ENCODE data around the gene IFT81.
A peak's percentile ranks its signal among the peaks of the same experiment; 100 is the strongest.

Gene IFT81

DNA sequence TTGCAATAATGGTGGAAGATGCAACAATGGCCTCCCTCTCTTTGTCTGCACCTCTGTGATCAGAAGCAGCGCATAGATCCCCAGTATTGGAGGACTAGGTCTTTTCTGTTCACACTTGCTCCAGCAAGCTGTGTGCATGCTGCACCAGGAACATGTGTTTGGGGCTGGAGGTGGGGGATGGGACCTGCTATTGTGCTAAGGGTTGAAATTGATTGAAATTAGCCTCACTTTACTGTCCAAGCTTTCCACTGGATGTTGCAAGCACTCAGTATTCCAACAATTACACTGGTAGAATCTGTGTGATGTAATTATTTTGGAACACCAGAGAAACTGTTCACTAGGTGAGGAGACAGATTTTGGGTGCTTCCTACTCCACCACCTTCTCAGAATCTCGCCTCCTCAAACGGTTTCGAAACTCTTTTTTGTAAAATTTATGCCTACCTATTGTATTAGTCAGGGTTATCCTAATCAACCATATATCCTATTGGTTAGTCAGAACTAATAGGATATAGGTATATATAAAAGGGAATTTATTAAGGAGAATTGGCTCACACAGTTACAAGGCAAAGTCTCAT is 35.6 kb downstream of the IFT81 start:
- no peak for DNase-seq

DNA sequence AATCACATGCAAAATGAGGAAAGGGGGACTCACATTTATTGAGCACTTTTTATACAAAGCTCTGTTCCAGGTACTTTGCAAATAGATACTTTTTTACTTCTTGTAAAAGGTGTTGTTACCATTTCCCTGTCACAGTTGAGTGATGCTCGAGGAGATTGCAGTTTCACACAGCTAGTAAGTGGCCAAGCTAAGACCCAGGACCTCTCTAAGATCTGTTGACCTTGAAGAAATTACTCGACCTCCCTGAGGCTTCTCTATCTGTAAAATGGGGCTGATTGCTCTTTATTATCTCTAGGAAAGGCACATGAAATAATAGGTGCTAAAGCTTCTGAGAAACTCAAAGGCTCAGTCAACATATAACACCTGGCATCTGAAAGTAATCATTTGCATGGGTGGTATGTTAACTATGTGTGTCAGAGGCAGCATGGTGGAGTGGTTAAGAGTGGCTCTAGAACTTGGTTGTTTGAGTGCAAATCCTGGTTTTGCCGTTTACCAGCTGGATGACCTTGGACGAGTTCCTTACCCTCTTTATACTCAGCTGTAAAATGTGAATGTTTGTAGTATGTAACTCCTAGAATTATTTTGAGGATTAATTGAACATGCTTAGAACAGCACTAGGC is 41.5 kb downstream of the IFT81 start:
- DNase-seq: no peak

DNA sequence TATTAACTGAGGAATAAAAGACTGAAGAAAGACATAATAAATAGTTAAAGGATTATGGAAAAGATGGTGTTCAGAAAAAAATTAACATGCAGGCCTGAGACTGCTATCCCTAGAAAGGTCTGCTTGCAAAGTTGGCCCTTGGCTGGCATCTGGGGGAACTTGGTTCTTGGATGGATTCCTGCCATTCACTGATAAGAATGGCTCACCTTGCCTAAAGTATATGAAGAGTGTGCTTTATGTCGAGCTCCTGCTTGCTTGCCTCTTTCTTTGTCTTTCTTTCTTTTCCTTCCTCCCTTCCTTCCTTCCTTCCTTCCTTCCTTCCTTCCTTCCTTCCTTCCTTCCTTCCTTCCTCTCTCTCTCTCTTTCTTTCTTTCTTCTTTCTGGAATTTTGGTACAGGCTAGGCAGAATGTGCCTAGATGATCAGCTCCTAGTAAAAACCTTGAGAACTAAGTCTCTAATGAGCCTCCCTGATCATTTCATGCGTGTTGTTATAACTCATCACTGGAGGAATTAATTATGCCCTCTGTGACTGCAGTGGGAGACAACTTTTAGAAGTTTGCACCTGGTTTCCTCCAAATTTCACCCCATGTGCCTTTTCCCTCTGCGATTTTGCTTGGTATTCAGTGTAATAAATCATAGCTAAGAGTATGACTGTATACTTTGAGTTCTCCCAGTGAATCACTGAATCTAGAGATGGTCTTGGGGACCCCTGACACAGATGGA is 44.7 kb downstream of the IFT81 start:
- no peak for DNase-seq

DNA sequence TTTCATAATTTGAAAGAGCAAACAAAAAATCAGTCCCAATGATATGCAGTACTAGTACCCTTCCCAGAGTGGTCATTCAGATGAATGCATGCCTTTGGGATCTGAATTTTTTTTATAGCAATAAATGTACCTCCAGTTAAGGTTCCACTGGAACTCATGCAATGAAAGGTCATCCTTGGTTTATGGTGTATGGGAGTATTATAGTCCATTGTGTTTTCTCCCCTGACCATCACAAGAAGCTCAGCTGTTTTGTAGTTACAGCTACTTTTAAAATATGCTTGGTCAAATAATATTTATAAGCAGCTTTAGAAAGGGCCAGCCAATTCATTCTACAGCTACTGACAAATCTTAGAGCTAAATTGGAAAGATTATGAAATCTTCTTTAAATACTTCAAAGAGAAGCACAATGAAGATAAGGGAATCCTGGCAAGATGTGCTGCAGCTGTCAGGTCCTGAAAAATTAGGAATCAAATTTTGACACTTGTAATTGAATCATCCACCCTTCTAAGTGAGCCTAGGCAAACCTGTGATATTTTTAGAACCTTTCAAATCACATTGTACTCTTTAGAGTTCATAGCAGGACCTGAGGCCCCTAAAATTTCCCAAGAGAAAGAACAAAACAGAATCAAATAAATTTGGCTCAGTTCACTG is 46.5 kb downstream of the IFT81 start:
- DNase-seq: no peak

DNA sequence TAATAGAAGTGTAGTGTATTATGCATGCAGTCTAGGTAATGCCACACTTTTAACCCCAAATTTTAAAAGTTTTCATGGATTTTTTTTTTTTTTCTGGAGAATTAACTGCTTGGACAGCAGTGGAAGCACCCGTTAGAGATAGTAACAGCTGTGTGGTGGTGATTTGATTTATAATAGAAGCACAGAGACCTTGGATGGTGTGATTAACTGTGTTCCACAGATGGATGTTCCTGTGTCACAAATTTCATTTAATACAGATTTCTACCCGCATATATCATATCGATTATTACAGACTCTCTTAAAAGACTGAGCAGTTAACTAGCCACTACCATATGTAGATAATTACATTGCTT is 47.0 kb downstream of the IFT81 start:
- DNase-seq: no peak

DNA sequence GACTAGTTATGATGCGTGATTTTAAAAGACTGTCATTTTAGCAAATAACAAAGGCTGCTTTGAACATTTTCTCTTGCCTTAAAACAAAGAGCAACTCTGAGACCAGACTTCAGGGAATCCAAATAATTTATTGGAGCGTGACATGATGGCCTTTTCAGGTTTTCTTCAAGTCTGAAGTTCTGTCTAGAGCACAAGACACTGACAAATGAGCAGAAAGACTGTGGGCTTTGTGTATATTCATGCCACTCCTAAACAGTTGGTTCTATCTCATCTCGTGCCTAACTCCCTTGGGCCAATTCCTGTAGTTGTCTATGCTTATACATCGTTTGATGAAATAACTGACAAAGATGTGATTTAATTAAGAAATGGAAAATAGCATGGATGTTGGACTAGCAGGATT is 47.5 kb downstream of the IFT81 start:
- no peak for DNase-seq

DNA sequence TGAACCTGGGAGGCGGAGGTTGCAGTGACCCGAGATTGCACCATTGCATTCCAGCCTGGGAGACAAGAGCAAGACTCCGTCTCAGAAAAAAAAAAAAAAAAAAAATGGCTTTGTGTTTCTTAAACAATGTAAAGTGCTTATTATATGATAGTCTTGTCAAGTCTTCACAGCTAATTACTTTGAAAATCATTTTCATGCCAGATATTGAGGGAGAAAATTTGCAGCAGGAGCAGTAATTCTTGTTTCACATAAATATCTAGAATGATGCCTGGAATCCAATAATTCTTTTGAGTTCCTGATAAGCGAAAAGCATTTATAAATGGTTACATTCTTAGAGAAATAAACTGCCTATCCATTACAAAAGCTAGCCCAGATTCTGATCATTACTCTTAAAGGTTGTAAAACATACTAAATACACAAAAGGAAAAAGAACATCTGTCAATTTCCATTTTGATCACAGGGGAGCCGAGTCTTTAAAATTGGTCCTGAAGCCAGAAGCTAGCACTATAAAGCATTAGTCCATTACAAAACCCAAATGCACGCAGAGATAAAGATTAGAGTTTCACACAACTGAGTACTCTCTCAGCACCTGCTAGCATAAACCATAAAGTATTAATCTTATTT is 50.3 kb downstream of the IFT81 start:
- no peak for DNase-seq

DNA sequence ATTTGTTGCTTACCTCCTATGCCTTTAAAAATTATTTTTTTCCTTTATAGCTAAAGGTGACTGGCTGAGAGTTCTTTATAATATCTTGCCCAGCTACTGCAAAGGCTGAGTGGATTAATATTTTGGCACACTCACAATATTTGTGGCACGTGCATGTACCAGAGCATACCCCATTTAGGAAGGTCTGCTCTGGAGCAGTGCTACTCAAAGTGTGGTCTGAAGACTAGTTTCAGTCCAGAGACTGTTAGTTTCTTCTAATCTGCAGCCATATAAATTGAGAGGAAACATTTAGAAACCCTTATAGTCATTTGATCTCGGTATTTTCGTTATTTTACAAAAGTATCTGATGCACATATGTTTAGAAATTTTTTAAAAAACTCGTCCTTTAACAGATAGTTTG is 51.0 kb downstream of the IFT81 start:
- DNase-seq: no peak

DNA sequence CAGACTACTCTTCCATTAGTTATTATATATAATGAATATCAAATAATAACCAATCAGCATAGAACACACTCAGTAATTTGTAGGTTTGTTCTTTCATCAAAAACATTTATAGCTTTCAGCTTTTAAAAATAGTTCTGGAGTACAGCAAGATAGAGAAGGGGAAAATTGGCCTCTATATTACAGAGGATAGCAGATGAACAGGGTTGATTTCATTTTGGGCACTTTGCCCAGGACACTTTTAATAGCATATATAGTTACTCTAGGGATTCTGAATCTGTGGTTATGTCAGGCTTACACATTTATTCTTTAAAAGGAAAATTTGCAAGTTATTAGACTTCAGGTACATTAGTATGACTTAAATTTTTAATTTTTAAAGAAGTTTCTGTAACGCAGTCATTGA is 52.6 kb downstream of the IFT81 start:
- peak; percentile 63 for DNase-seq

DNA sequence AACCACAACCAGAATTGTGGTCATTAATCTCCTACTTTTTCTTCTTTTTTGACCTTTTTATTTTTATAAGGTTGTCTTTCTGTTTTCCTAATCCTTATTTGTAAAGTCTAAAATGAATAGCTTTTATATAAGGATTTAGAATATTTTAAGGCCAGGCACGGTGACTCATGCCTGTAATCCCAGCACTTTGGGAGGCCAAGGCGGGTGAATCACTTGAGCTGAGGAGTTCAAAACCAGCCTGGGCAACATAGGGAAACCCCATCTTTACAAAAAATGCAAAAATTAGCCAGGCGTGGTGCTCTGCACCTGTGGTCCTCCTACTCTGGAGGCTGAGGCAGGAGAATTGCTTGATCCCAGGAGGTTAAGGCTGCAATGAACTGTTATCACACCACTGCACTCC is 55.1 kb downstream of the IFT81 start:
- DNase-seq: peak; percentile 88

DNA sequence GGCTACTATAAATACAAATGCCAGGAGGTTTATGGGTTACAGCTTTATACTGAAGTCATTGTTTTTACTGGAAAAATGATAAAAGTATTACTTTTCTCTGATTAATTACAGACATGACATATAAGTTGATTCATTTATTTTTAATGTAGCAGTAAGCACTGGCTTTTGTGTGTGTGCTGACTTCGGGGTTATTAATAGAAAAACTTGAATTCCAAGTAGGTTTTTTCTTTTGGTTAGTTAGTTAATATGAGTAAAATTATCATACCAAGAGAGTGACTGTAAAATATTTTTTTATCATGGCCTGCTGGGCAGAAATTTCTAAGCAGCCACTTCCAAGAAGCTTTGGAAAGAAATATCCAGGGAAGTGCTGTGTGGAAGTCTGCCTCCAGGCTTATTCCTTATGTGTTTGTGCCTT is 56.4 kb downstream of the IFT81 start:
- peak; percentile 86 for DNase-seq

DNA sequence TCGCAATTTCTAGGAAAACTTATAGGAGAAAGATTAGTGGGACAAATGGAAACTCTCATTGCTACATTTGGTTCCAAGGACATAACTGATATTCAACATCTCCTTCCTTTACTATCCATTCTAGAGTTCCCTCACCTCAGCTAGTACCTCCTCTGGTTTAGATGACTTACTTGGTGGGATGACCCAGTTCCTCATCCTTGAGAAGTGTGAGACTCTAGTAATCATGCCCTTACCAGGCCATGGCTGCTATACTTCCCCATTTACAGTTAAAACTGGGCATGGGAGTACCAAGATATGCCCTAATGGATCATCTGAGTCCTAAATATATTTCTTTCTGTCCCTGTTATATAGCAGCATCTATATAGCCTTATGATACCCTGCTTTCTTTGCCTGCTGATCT is 58.1 kb downstream of the IFT81 start:
- DNase-seq: no peak

DNA sequence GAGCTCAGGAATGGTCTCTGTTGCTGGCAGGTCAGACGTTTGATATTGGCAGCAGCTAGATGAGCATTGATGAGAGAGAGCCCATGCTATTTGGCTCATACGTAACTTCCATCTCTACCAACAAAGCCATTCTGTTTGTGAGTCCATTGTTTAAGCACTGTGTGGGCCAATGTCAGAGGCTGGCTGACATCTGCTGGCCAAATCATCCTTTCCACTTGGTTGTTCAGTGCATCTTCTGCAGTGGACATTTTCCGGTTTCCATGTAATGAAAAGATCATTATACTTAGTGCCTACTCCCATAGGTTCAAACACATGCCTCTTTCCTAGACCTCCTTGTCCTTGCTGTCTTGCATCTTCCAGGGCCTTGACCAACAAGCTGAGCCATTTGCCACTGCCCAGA is 59.2 kb downstream of the IFT81 start:
- DNase-seq: no peak

DNA sequence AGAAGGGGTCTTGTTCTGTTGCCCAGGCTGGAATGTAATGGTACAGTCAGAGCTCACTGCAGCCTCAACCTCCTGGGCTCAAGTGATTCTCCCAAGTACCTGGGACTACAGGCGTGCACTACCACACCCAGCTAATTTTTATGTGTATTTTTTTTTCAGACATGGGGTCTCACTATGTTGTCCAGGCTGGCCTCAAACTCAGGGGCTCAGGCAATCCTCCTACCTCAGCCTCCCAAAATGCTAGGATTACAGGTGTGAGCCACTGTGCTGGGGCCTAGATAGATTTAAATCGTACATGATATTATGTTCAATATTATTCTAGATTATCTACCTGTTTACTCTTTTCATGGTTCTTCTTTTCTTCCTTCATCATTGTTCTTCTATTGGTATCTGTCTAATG is 61.5 kb downstream of the IFT81 start:
- DNase-seq: no peak

DNA sequence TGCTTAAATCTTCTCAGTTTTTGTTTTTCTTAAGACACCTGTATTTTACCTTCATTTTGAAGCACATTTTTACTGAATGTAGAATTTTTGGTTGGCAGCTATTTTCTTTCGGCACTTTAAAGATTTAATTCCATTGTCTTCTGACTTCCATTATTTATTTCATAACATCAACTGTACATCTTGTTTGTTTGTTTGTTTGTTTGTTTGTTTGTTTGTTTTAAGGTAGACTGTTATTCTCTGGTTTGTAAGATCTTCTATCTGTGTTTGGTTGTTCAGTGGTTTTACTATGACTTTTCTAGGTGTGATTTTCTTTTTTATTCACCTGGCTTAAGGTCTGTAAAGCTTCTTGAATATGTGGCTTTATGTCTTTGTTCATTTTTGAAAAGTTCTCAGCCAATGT is 61.9 kb downstream of the IFT81 start:
- no peak for DNase-seq

DNA sequence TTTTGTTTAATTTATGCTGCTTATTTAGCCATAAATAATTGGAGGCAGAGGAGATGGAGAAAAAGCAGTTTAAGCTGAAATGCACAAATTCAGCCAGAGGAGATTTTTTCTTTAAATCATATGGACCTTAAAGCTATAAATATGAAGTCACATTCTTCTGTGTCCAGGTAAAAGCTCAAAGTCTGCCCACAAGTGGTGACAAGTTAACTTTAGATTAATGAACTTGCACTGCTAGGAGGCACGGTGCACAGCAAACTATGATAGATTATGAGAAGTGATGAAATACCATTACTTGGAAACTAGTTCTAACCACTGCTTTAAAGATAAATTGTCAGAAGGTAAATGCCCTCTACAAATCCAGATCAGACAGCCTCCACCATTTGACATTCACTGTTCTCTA is 69.0 kb downstream of the IFT81 start:
- DNase-seq: no peak

DNA sequence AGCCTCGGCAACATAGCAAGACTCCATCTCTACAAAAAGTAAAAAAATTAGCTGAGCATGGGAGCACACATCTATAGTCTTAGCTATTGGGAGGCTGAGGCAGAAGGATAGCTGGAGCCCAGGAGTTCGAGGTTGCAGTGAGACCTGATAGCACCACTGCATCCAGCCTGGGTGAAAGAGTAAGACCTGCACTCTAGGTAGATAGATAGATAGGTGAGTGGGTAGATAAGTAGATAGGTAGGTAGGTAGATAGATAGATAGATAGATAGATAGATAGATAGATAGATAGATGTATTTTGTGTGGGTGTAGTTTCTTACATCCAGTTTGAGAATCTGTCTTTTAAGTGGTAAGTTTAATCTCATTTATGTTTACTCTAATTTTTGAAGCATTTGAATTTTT is 72.8 kb downstream of the IFT81 start:
- no peak for DNase-seq

DNA sequence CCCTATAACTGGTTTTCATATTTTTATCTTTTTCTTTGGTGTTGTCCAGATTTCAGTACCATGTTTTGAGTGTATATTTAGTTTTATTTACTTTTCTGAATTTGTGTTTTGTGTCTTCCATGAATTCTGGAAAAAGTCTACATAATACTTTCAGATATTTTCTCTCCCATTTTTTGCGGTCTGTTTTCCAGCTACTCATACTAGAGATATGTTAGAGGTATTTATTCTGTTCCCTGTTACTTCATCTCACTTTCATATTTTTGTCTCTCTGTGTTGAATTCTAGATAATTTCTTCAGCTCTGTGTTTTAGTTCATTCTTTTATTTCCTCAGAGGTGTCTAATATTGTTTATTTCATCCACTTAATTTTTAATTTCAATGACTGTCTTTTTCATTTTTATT is 74.2 kb downstream of the IFT81 start:
- no peak for DNase-seq

DNA sequence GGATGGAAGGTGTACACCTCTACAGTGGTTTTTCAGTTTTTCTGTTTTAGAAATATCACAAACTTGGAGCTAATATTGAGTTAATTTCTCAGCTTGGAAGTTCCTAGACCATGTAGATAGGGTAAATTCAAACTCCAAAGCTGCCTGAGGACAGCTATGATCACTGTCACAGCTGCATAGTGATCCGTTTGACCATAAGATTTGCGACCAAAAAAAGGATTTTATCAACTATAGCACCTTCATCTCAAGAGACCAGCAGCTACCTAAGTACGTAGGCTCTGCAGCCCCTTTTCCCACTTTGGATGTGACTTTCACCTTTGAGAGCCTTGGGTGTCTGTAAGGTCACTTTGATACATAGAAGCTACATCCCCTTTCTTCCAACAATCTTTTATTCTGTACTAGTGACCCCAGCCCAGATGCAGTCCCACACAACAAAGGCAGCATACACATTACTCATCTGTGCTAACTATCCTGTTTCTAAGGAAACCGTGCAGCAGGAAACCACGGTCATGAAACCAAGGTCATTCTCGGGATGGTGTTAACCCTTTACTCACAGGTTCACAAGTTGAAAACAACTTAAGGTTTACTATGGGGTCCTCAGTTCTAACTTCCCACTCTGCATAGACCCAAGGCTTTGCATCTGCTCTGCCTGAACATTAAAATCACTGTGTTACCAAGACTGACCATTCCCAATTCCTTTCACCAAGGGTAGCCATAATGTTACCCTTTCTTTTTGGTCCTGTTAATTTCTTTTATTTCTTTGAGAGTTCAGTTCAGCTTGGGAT is 75.4 kb downstream of the IFT81 start:
- DNase-seq: peak; percentile 74

DNA sequence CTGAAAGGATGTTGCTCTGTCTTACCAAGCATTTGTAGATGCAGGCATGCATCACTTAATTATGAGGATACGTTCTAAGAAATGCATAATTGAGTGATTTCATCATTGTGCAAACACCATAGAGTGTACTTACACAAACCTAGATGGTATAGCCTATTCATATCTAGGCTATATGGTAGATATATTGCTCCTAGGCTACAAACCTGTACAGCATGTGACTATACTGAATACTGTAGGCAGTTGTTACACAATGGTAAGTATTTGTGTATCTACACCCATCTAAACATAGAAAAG is 75.9 kb downstream of the IFT81 start:
- peak; percentile 49 for DNase-seq

DNA sequence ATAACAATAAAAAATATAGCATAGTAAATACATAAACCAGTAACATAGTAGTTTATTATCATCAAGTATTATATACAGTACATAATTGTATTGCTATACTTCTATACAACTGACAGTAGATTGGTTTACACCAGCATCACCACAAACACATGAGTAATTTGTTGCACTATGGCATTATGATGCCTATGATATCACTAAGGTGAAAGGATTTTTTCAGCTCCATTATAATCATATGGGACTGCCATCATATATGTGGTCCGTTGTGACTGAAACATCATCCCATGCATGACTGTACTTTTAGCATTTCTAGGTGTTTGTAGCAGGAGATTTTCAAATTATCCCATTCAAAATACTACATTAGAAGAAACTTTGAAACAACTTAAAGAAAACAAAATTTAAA is 77.8 kb downstream of the IFT81 start:
- DNase-seq: no peak

DNA sequence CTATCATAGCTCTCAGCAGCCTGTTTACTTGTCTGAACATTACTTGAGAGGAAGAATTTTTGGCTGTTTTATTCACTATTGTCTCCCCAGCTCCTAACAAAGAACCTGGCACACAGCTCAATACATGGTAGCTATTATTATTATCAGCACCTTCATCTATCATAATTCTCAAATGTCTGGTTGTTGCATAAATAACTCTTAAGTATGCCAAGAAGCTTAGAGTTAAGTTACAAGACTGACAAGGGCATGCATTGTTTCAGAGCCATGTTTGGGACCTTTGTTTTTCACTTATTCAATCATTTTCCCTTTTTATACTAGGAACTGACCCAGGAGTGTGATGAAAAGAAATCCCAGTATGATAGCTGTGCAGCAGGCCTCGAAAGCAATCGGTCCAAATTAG is 79.4 kb downstream of the IFT81 start:
- DNase-seq: no peak

DNA sequence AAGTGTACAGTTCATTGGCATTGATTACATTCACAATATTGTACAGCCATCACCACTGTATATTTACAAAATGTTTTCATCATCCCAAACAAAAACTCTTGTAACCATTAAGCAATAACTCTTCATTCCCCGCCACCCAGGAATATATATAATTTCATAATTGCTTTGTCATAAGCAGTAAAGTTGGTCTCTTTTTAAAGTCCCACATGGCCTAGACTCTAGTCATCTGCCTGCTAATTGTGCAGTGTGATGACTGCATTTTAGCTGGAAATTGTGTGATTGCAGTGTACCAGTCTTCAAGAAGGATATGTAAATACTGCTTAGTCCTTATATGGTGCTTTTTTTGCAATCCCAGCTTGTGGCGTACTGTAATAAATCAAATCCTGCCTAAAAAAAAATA is 81.8 kb downstream of the IFT81 start:
- no peak for DNase-seq
